Fibroblast of pulmonary artery (primary cell): ENCODE results near the gene DEAF1.

ENCODE experiments used
- DNase-seq: peaks from one replicate; pipeline ENCODE4 v3.0.0-alpha.2; 2010; ENCODE audit warnings: low read depth
- H3K4me3 ChIP-seq: replicated peaks from 2 replicates; pipeline ENCODE4 v1.5.1; 2011; ENCODE audit warnings: low read depth, mild to moderate bottlenecking, control low read depth, low read length, moderate library complexity
- TF ChIP-seq, protein P1 (sequence below): IDR thresholded peaks from 2 replicates; pipeline ENCODE4 v1.5.1; 2011; ENCODE audit warnings: mild to moderate bottlenecking, control low read depth, low read length, inconsistent platforms; ENCODE audit errors: missing control alignments

DEAF1 gene

DNA sequence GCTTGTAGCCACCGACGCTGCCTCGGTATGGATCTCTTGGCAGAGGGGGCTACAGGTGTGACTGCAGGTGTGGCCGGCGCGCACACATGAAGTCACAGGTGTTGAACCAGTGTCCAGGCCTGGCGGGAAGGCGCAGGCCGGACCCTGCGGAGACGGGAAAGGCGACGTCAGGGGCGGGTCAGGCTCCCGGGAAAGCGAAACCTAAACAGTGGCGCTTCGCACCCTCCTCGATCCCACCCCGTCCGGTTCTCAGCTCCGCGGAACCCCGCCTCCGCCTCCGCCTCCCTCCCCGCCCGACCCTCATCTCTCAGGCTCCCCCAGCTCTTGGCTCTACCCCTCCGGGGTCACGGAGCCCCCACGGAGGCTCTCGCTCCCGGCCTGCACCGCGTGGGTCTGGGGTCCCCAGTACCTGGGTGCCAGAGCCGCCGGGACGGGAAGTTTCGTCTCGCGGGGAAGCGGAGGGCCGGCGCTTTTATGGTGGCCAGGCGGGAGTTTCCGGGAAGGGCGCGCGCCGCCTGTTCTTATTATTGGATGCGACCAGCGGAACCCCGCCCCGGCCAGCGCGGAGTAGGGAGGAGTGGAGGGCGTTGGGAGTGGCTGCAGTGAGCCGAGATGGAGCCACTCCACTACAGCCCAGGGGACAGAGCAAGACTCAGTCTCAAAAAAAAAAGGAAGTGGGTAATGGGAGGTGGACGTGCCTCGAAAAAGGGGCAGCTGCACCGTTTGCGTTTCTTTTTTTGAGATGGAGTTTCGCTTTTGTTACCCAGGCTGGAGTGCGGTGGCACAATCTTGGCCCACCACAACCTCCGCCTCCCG lies 79.3 kb downstream of the DEAF1 start, which contains the start of gene IRF7:
TSS of gene IRF7 (minus strand) at position 447 of the 816 bp plus-strand sequence. CDS start 586 bp downstream, outside the sequence.
- TF ChIP-seq, protein P1, sequence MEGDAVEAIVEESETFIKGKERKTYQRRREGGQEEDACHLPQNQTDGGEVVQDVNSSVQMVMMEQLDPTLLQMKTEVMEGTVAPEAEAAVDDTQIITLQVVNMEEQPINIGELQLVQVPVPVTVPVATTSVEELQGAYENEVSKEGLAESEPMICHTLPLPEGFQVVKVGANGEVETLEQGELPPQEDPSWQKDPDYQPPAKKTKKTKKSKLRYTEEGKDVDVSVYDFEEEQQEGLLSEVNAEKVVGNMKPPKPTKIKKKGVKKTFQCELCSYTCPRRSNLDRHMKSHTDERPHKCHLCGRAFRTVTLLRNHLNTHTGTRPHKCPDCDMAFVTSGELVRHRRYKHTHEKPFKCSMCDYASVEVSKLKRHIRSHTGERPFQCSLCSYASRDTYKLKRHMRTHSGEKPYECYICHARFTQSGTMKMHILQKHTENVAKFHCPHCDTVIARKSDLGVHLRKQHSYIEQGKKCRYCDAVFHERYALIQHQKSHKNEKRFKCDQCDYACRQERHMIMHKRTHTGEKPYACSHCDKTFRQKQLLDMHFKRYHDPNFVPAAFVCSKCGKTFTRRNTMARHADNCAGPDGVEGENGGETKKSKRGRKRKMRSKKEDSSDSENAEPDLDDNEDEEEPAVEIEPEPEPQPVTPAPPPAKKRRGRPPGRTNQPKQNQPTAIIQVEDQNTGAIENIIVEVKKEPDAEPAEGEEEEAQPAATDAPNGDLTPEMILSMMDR, result no peak

DNA sequence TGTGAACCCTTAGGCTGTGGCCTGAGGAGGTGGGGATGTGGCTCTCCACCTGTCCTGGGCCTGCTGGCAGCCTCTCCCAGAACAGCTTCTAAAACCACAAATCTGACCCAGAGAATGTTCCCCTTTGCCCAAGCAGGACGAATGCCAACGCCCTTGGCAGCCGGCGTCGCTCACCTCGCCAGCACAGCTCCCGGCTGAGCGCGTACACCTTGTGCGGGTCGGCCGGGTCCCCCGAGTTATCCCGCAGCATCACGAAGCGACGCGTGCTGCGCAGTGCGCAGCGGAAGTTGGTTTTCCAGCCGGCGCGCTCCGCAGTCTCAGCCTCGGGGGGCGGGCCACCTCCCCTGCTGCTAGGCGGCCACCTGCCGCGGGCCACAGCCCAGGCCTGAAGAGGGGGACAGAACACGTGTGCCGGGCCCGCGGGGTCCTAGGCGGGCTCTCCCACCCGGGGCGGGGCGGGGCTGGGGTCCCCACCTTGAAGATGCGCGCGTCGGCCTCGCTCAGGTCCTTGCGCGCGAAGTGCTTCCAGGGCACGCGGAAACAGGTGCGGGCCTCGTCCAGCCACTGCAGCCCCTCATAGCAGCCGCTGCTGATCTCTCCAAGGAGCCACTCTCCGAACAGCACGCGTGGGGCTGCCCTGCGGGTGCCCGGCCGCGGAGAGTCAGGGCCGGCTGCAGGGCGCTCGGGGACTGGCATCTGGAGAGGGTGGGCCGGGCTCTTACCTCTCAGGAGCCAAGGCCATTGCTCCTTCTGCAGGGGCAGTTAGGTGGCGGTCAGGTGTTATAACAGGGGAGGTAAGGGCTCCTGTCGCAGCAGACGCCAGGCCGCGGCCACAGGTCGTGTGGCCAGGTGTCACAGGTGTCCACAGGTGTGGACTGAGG lies 80.2 kb downstream of the DEAF1 start:
- TF ChIP-seq, protein P1, result no peak
- DNase-seq, result no peak
- H3K4me3 ChIP-seq, result peak overlapping the region; percentile 72

More for the DNA sequence above, 79.3 kb downstream of the DEAF1 start, which contains the start of gene IRF7:
- peak; percentile 91 for DNase-seq
- peak within 1 kb of the TSS; percentile 72 for H3K4me3 ChIP-seq

DNA sequence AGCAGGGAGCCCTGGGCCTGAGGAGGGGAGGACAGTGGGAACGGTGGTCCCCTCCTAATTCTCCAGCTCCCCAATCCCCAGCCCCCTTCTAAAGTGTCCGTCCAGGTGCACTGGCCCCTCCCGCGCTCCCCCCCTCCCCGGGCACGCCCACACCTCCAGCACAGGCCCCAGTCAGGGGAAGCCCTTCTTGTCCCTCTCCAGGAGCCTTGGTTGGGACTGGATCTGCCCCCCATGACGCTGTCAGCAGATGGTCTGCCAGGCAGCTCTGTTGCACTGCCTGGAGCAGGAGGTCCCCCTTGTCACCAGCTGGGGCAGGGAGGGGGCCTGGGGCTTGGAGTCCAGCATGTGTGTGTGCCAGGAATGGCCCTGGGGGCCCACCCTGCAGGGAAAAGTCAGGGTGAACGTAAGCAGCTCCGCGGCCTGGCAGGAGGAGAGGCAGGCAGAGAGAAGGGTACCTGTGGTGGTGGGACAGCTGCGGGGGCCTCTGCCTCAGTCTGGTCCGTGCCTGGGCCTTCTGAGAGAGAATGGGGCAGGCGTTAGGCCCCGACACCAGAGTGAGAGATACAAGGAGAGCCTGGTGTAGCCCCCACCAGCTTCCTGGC lies 80.9 kb downstream of the DEAF1 start:
- no peak overlapping the region for H3K4me3 ChIP-seq

DNA sequence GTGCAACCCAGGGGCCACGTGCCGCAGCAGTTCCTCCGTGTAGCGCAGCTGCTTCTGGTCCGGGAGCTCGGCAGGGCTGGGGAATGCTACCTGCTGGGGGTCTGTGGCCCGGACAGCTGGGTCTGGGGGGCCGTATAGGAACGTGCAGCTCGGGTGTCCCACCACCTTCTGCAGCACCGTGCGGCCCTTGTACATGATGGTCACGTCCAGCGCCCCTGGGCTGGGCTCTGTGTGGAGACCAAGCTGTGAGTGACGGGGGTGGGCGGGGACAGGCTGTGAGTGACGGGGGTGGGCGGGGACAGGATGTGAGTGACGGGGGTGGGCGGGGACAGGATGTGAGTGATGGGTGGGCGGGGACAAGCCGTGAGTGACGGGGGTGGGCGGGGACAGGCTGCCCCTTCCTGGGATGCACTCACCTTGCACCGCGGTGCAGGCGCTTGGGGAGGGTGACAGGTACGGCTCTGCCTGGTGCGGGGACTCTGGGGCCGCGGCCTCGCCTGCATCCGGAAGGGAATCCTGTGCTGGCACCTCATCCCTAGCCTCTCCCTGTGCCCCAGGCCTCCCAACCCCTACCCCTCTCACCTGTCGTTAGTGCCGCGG lies 81.6 kb downstream of the DEAF1 start:
- DNase-seq, result peak; percentile 48
- TF ChIP-seq, protein P1, result no peak
- no peak overlapping the region for H3K4me3 ChIP-seq

More for the DNA sequence above, 80.9 kb downstream of the DEAF1 start:
- no peak for DNase-seq
- TF ChIP-seq, protein P1, result no peak

DNA sequence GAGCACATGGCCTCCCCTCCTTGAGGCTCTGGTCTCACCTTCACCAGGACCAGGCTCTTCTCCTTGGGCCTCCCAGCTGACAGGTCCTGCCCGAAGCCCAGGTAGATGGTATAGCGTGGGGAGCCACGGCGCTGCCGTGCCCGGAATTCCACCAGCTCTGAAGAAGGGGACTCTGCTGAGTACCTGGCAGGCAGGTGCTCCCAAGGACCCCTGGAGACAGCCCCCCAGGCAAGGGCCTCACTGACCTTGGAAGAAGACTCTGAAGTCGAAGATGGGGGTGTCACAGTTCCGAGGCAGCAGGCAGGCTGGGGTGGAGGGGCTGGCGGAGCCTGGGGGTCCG lies 82.1 kb downstream of the DEAF1 start:
- DNase-seq, result no peak
- TF ChIP-seq, protein P1, result no peak
- H3K4me3 ChIP-seq, result no peak overlapping the region

DNA sequence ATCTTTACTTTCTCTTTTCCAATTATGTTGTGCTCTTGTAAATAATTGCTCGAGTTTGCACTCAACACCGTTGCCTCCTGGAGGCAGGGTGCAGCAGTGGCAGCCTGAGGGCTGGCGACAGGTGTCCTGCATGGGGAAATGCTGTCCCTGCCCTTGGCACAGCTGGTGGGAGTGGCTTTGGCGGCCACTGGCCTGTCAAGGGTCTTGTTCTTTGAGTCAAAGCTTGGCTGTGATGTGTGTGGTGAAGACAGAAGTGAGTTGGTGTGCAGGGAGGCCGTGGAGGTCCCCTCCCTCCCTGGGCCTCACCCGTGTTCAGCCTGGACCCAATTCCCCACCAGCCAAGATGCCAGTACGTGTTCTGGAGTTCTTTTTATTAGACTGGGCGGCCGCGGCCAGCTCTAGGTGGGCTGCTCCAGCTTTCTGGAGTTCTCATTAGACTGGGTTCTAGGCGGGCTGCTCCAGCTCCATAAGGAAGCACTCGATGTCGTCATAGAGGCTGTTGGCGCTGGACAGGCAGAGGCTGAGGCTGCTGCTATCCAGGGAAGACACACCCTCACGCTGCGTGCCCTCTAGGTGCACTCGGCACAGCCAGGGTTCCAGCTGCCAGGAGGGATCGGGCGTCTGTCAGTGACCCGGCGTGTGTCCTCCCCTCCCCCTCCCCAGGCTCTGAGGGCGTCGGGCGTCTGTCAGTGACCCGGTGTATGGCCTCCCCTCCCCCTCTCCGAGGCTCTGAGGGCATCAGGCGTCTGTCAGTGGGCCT lies 82.6 kb downstream of the DEAF1 start:
- H3K4me3 ChIP-seq, result no peak overlapping the region
- TF ChIP-seq, protein P1, result peak; percentile 29
- peak; percentile 29 for DNase-seq
